A549 (cell line): ENCODE results near the gene RPLP2. TPM values are rescaled to one million over a fixed set of nuclear protein-coding genes. Genes with fewer than 3 reads are reported as not detected.

Experiments
- ATAC-seq, 2 experiments: fragments of 200-7000 bp in 1 of 2; fragments of >200 bp in 1 of 2; cut with Nextera tagmentation in 1 of 2; cut with Tn5 transposase in 1 of 2; 3 replicates each; pipeline versions ENCODE4 v1.8.0 to v1.9.1; 2018 to 2020; ENCODE audit warnings: mild to moderate bottlenecking in 1 of 2, moderate library complexity in 1 of 2
- CTCF ChIA-PET: fragments of 300-600 bp; sonication (Branson Sonifier 250); formaldehyde crosslinking; extraction: SDS; loops from one replicate; lab custom pipeline; 2021; ENCODE audit warnings: antibody characterized with exemption, inconsistent platforms; lab: Yijun Ruan, JAX
- POLR2A ChIA-PET: fragments of 350-600 bp; formaldehyde crosslinking; extraction: SDS; loops from one replicate; lab custom pipeline; 2021; ENCODE audit warnings: antibody characterized with exemption, inconsistent platforms; lab: Yijun Ruan, JAX
- DNase-seq, 2 experiments: peaks; one replicate each; pipeline versions ENCODE4 v3.0.0 to v3.0.0-alpha.2; 2011 to 2016; ENCODE audit warnings: low read depth in 1 of 2, low spot score in 1 of 2
- FAIRE-seq: peaks from 2 replicates; lab custom pipeline; 2011; peaks lifted over from hg19 to GRCh38; lab: Jason Lieb, UNC
- H3K27ac ChIP-seq, 2 experiments: fragments of >200 bp; sonication (Bioruptor Twin); formaldehyde crosslinking; 3 replicates each; pipeline ENCODE4 v1.5.1; 2016 to 2017
- H3K4me1 ChIP-seq: fragments of >200 bp; sonication (Bioruptor Twin); formaldehyde crosslinking; 3 replicates; pipeline ENCODE4 v1.6.1; 2016
- H3K4me2 ChIP-seq: fragments of >200 bp; sonication (Bioruptor Twin); formaldehyde crosslinking; 3 replicates; pipeline ENCODE4 v1.6.1; 2016
- H3K4me3 ChIP-seq: fragments of >200 bp; sonication (Bioruptor Twin); formaldehyde crosslinking; 3 replicates; pipeline ENCODE4 v1.5.1; 2016
- H3K9me3 ChIP-seq: fragments of >200 bp; sonication (Bioruptor Twin); formaldehyde crosslinking; 3 replicates; pipeline ENCODE4 v1.6.1; 2016
- BHLHE40 ChIP-seq: IDR thresholded peaks from 2 replicates; pipeline ENCODE4 v1.6.1; 2012; ENCODE audit warnings: low read depth, low read length, inconsistent platforms
- CBX2 ChIP-seq: fragments of 200-600 bp; sonication (generic); IDR thresholded peaks from 2 replicates; pipeline ENCODE4 v1.6.1; 2016; ENCODE audit warnings: low read depth, mild to moderate bottlenecking, borderline replicate concordance
- CBX8 ChIP-seq: fragments of 200-600 bp; sonication (generic); IDR thresholded peaks from 2 replicates; pipeline ENCODE4 v1.6.1; 2016
- CEBPB ChIP-seq, 2 experiments: fragments of >200 bp in 1 of 2; sonication (Bioruptor Twin) in 1 of 2; formaldehyde crosslinking in 1 of 2; IDR thresholded peaks; 2 replicates each; pipeline ENCODE4 v1.6.1; 2012 to 2016
- CHD2 ChIP-seq: fragments of 150-350 bp; IDR thresholded peaks from 2 replicates; pipeline ENCODE4 v1.6.1; 2014; ENCODE audit warnings: low read length; ENCODE audit not compliant: partially characterized antibody
- CHD4 ChIP-seq: fragments of 200-600 bp; sonication (generic); IDR thresholded peaks from 2 replicates; pipeline ENCODE4 v1.6.1; 2016; ENCODE audit warnings: antibody characterized with exemption, mild to moderate bottlenecking, borderline replicate concordance
- EHF ChIP-seq: fragments of 250-450 bp; sonication (Bioruptor Pico); IDR thresholded peaks from 2 replicates; pipeline ENCODE4 v1.5.0; 2020; ENCODE audit warnings: mild to moderate bottlenecking
- FOSB ChIP-seq: fragments of 250-450 bp; sonication (Bioruptor Pico); IDR thresholded peaks from 2 replicates; pipeline ENCODE4 v1.5.0; 2020; ENCODE audit warnings: mild to moderate bottlenecking, moderate library complexity
- FOSL2 ChIP-seq, 2 experiments: fragments of 450-650 bp in 1 of 2; fragments of >200 bp in 1 of 2; sonication (Bioruptor Twin) in 1 of 2; formaldehyde crosslinking; IDR thresholded peaks; 2 replicates each; pipeline versions ENCODE4 v1.5.0 to v1.6.1; 2016 to 2020; ENCODE audit warnings: mild to moderate bottlenecking in 1 of 2, moderate library complexity in 1 of 2
- HDAC2 ChIP-seq: fragments of 200-600 bp; sonication (generic); IDR thresholded peaks from 2 replicates; pipeline ENCODE4 v1.6.1; 2016
- HOXA7 ChIP-seq: fragments of 250-450 bp; sonication (Bioruptor Pico); IDR thresholded peaks from 2 replicates; pipeline ENCODE4 v1.5.0; 2020; ENCODE audit warnings: mild to moderate bottlenecking, moderate library complexity
- HOXB13 ChIP-seq: fragments of 250-450 bp; sonication (Bioruptor Pico); IDR thresholded peaks from 2 replicates; pipeline ENCODE4 v1.5.0; 2020; ENCODE audit warnings: low read depth, mild to moderate bottlenecking, moderate library complexity
- HOXB5 ChIP-seq: fragments of 250-450 bp; sonication (Bioruptor Pico); IDR thresholded peaks from 2 replicates; pipeline ENCODE4 v1.5.0; 2020; ENCODE audit warnings: mild to moderate bottlenecking, moderate library complexity
- JUN ChIP-seq, 2 experiments: fragments of >200 bp; sonication (Bioruptor Twin); formaldehyde crosslinking; IDR thresholded peaks; 2 replicates in 1 of 2; 3 replicates in 1 of 2; pipeline ENCODE4 v1.6.1; 2016 to 2017
- KDM1A ChIP-seq: fragments of 200-600 bp; sonication (generic); IDR thresholded peaks from 2 replicates; pipeline ENCODE4 v1.6.1; 2016; ENCODE audit warnings: low read depth, mild to moderate bottlenecking
- KDM5A ChIP-seq: fragments of 200-600 bp; sonication (generic); IDR thresholded peaks from 2 replicates; pipeline ENCODE4 v1.6.1; 2016; ENCODE audit warnings: antibody characterized with exemption, mild to moderate bottlenecking
- MAFK ChIP-seq: fragments of 450-650 bp; IDR thresholded peaks from 2 replicates; pipeline ENCODE4 v1.6.1; 2014; ENCODE audit not compliant: partially characterized antibody
- MAZ ChIP-seq: fragments of 150-350 bp; IDR thresholded peaks from 2 replicates; pipeline ENCODE4 v1.6.1; 2014; ENCODE audit warnings: antibody characterized with exemption, low read depth, low read length, borderline replicate concordance
- NFE2L2 ChIP-seq: fragments of 150-350 bp; conservative IDR thresholded peaks from 2 replicates; pipeline ENCODE4 v1.6.1; 2014; ENCODE audit warnings: low read length
- NR3C1 ChIP-seq: fragments of >200 bp; sonication (Bioruptor Twin); formaldehyde crosslinking; IDR thresholded peaks from 3 replicates; pipeline ENCODE4 v1.6.1; 2017
- PHF8 ChIP-seq: fragments of 200-600 bp; sonication (generic); IDR thresholded peaks from 2 replicates; pipeline ENCODE4 v1.6.1; 2016; ENCODE audit warnings: low read depth, mild to moderate bottlenecking, antibody characterized with exemption, moderate library complexity, borderline replicate concordance
- POLR2A ChIP-seq: IDR thresholded peaks from 2 replicates; pipeline ENCODE4 v1.6.1; 2012; ENCODE audit warnings: mild to moderate bottlenecking, low read length
- RAD21 ChIP-seq, 2 experiments: fragments of >200 bp in 1 of 2; sonication (Bioruptor Twin) in 1 of 2; formaldehyde crosslinking in 1 of 2; IDR thresholded peaks in 1 of 2; conservative IDR thresholded peaks in 1 of 2; 2 replicates in 1 of 2; 3 replicates in 1 of 2; pipeline ENCODE4 v1.6.1; 2012 to 2018; ENCODE audit warnings: inconsistent platforms in 1 of 2
- RARB ChIP-seq: fragments of 250-450 bp; sonication (Bioruptor Pico); IDR thresholded peaks from 2 replicates; pipeline ENCODE4 v1.8.0; 2021; ENCODE audit warnings: mild to moderate bottlenecking, moderate library complexity
- RCOR1 ChIP-seq: fragments of 150-350 bp; IDR thresholded peaks from 2 replicates; pipeline ENCODE4 v1.6.1; 2014; ENCODE audit warnings: antibody characterized with exemption, low read length, low read depth
- RNF2 ChIP-seq: fragments of 200-600 bp; sonication (generic); IDR thresholded peaks from 2 replicates; pipeline ENCODE4 v1.6.1; 2016; ENCODE audit warnings: low read depth, mild to moderate bottlenecking, antibody characterized with exemption, moderate library complexity, borderline replicate concordance
- SMC3 ChIP-seq: fragments of >200 bp; sonication (Bioruptor Twin); formaldehyde crosslinking; IDR thresholded peaks from 3 replicates; pipeline ENCODE4 v1.6.1; 2018; ENCODE audit warnings: inconsistent platforms
- SREBF2 ChIP-seq: fragments of 450-650 bp; IDR thresholded peaks from 2 replicates; pipeline ENCODE4 v1.6.1; 2014; ENCODE audit warnings: mild to moderate bottlenecking, moderate library complexity
- TFCP2L1 ChIP-seq: fragments of 250-450 bp; sonication (Bioruptor Pico); IDR thresholded peaks from 2 replicates; pipeline ENCODE4 v1.5.0; 2021; ENCODE audit warnings: mild to moderate bottlenecking
- TP53 ChIP-seq: fragments of 250-450 bp; sonication (Bioruptor Pico); IDR thresholded peaks from 2 replicates; pipeline ENCODE4 v1.5.0; 2021; ENCODE audit warnings: mild to moderate bottlenecking, moderate library complexity
- ZFP36 ChIP-seq: fragments of 450-650 bp; IDR thresholded peaks from 2 replicates; pipeline ENCODE4 v1.6.1; 2014; ENCODE audit warnings: borderline replicate concordance; ENCODE audit not compliant: partially characterized antibody
- WGBS: methylation state at CpG from one replicate; pipeline ENCODE4 v1.1.6; 2017; ENCODE audit errors: missing lambda C conversion rate; 5-methylcytosine and 5-hydroxymethylcytosine counted together
- polyA plus RNA-seq, 4 experiments: library from polyadenylated mRNA; depleted of rRNA in 3 of 4; stranded (reverse); fragments of >200 nt; fragmentation: RNase III in 1 of 4; extraction: RNeasy Plus Mini Kit Qiagen cat#74134 plus additional on column Dnase treatment in 1 of 4; gene quantifications; 2 replicates in 3 of 4; 3 replicates in 1 of 4; pipeline ENCODE4 v1.2.3, GENCODE V29; 2011 to 2017
- TF ChIP-seq, protein P1 (sequence below): fragments of >200 bp; sonication (Bioruptor Twin); formaldehyde crosslinking; IDR thresholded peaks from 3 replicates; pipeline ENCODE4 v1.6.1; 2016
- TF ChIP-seq, protein P2 (sequence below): fragments of 150-350 bp; IDR thresholded peaks from 2 replicates; pipeline ENCODE4 v1.6.1; 2014; ENCODE audit warnings: low read depth, mild to moderate bottlenecking, low read length
- TF ChIP-seq, protein P3 (sequence below): IDR thresholded peaks from 2 replicates; pipeline ENCODE4 v1.6.1; 2012
- TF ChIP-seq, protein P4 (sequence below): fragments of >200 bp; sonication (Bioruptor Twin); formaldehyde crosslinking; IDR thresholded peaks from 3 replicates; pipeline ENCODE4 v1.5.1; 2016
- TF ChIP-seq, protein P5 (sequence below): IDR thresholded peaks from 2 replicates; pipeline ENCODE4 v1.6.1; 2012; ENCODE audit warnings: low read depth, borderline replicate concordance
- TF ChIP-seq, protein P6 (sequence below): IDR thresholded peaks from 2 replicates; pipeline ENCODE4 v1.6.1; 2012

The RPLP2 gene
- polyA plus RNA-seq, 2 of the 4 experiments (the other 2 are of a cell fraction): 1,493 to 2,508 TPM

DNA sequence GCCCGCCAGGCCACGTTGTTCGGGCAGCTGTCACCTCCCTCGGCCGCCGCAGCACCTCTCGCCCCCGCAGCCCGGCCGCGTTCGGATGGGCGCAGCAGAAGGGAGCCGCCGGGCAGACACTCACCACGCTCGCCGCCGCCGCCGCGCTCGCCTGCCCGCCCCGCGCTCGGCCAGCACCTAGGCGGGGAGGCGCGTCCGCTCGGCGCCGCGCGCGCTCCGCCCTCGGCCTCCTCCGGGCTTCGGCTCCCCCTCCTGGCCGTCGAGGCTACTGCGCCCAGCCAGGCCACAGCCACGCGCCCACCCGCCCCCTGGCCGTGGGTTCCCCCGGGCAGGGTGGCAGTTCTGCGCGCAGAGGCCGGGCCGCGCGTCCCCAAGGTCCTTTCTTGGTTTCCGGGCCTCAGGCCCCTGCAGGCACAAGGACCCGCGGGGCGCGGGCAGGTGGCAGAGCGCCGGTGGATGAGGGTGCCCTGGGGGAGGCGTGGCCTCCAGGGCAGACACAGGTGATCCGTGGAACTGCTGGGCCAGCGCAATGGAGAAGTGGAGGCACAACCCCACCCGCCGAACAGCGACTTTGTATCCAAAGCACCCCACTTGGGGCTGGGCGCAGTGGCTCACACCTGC lies 11.6 kb upstream of the RPLP2 start, which contains the start of gene SLC25A22:
SLC25A22 (minus strand) TSS at position 189 of the 621 bp plus-strand sequence. CDS start 3,275 bp downstream, outside the sequence.
- 0% methylated on average over 4 of the region's 69 CpGs for WGBS
- H3K9me3 ChIP-seq: no peaks in the 10 kb centered on the region
- ATAC-seq (peak; percentile 51 to 69), FAIRE-seq (no peak), DNase-seq (peak; percentile 79 to 87)
- H3K27ac ChIP-seq: peak within 1 kb of the TSS; percentile 76 to 99
- peaks cover 28% of the 10 kb centered on the region for H3K4me1 ChIP-seq
- peak within 1 kb of the TSS; percentile 66 for H3K4me3 ChIP-seq
- CTCF ChIA-PET: interaction anchor here (0.9 to 2.1 kb wide), 6 partner anchors 8 to 23 kb away, joined by 4 to 13 read pairs (median 7); partner anchors contain the start of genes CEND1, GATD1 and RPLP2
- POLR2A ChIA-PET: interaction anchor here (0.7 kb wide), 1 partner anchor 97 kb away, joined by 3 read pairs; no protein-coding TSS in a partner anchor
- peak within 1 kb of the TSS; percentile 90 for H3K4me2 ChIP-seq
- TF ChIP-seq TFCP2L1 (CRISPR knock-in tag) (no peak), FOSL2 (IDR thresholded peaks at IDR 0.05) (no peak), FOSL2 (CRISPR knock-in tag; IDR thresholded peaks at IDR 0.05) (no peak), CHD2 (no peak), HOXA7 (CRISPR knock-in tag) (no peak), KDM5A (no peak), CEBPB (IDR thresholded peaks at IDR 0.05) (no peak), NFE2L2 (no peak), CHD4 (no peak), ZFP36 (no peak), BHLHE40 (no peak), HOXB13 (CRISPR knock-in tag) (no peak), KDM1A (no peak), PHF8 (no peak), TP53 (CRISPR knock-in tag) (peak; percentile 35; the same call in 1 of the 2 replicates), RAD21 (conservative IDR thresholded peaks at IDR 0.05 in 1 of 2, IDR thresholded peaks at IDR 0.05 in 1 of 2) (no peak; a peak in 3 of 5 replicates), MAZ (no peak), SREBF2 (no peak), HDAC2 (no peak), CBX2 (no peak), RNF2 (no peak), RCOR1 (no peak), SMC3 (peak; percentile 39; the same call in 2 of the 3 replicates), RARB (no peak), MAFK (no peak), JUN (IDR thresholded peaks at IDR 0.05) (peak; percentile 50 to 88; a peak in 3 of 5 replicates), EHF (CRISPR knock-in tag) (no peak), NR3C1 (no peak), CBX8 (no peak), HOXB5 (CRISPR knock-in tag) (no peak), POLR2A (peak; percentile 67), FOSB (CRISPR knock-in tag) (no peak)
- TF ChIP-seq, protein P1, sequence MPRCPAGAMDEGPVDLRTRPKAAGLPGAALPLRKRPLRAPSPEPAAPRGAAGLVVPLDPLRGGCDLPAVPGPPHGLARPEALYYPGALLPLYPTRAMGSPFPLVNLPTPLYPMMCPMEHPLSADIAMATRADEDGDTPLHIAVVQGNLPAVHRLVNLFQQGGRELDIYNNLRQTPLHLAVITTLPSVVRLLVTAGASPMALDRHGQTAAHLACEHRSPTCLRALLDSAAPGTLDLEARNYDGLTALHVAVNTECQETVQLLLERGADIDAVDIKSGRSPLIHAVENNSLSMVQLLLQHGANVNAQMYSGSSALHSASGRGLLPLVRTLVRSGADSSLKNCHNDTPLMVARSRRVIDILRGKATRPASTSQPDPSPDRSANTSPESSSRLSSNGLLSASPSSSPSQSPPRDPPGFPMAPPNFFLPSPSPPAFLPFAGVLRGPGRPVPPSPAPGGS: peak; percentile 63; the same call in 2 of the 3 replicates
- TF ChIP-seq, protein P2, sequence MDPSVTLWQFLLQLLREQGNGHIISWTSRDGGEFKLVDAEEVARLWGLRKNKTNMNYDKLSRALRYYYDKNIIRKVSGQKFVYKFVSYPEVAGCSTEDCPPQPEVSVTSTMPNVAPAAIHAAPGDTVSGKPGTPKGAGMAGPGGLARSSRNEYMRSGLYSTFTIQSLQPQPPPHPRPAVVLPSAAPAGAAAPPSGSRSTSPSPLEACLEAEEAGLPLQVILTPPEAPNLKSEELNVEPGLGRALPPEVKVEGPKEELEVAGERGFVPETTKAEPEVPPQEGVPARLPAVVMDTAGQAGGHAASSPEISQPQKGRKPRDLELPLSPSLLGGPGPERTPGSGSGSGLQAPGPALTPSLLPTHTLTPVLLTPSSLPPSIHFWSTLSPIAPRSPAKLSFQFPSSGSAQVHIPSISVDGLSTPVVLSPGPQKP: no peak
- TF ChIP-seq, protein P3, sequence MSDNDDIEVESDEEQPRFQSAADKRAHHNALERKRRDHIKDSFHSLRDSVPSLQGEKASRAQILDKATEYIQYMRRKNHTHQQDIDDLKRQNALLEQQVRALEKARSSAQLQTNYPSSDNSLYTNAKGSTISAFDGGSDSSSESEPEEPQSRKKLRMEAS: peak; percentile 55
- TF ChIP-seq, protein P4, sequence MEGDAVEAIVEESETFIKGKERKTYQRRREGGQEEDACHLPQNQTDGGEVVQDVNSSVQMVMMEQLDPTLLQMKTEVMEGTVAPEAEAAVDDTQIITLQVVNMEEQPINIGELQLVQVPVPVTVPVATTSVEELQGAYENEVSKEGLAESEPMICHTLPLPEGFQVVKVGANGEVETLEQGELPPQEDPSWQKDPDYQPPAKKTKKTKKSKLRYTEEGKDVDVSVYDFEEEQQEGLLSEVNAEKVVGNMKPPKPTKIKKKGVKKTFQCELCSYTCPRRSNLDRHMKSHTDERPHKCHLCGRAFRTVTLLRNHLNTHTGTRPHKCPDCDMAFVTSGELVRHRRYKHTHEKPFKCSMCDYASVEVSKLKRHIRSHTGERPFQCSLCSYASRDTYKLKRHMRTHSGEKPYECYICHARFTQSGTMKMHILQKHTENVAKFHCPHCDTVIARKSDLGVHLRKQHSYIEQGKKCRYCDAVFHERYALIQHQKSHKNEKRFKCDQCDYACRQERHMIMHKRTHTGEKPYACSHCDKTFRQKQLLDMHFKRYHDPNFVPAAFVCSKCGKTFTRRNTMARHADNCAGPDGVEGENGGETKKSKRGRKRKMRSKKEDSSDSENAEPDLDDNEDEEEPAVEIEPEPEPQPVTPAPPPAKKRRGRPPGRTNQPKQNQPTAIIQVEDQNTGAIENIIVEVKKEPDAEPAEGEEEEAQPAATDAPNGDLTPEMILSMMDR: peak; percentile 84
- TF ChIP-seq, protein P5, sequence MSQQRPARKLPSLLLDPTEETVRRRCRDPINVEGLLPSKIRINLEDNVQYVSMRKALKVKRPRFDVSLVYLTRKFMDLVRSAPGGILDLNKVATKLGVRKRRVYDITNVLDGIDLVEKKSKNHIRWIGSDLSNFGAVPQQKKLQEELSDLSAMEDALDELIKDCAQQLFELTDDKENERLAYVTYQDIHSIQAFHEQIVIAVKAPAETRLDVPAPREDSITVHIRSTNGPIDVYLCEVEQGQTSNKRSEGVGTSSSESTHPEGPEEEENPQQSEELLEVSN: peak; percentile 36; the same call in 1 of the 2 replicates
- TF ChIP-seq, protein P6, sequence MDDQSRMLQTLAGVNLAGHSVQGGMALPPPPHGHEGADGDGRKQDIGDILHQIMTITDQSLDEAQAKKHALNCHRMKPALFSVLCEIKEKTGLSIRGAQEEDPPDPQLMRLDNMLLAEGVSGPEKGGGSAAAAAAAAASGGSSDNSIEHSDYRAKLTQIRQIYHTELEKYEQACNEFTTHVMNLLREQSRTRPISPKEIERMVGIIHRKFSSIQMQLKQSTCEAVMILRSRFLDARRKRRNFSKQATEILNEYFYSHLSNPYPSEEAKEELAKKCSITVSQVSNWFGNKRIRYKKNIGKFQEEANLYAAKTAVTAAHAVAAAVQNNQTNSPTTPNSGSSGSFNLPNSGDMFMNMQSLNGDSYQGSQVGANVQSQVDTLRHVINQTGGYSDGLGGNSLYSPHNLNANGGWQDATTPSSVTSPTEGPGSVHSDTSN: 0 out of 2 replicates have a peak, but pooled peaks have one; percentile 24
